HG03469 (cell line): ENCODE measurements around the gene CNTN1.

Source experiments
- ATAC-seq: cut with Tn5 transposase; IDR thresholded peaks from one replicate; pipeline ENCODE4 v1.9.1; 2021; ENCODE audit warnings: mild to moderate bottlenecking, moderate library complexity, moderate number of reproducible peaks; ENCODE audit not compliant: unreplicated experiment

Gene CNTN1

DNA sequence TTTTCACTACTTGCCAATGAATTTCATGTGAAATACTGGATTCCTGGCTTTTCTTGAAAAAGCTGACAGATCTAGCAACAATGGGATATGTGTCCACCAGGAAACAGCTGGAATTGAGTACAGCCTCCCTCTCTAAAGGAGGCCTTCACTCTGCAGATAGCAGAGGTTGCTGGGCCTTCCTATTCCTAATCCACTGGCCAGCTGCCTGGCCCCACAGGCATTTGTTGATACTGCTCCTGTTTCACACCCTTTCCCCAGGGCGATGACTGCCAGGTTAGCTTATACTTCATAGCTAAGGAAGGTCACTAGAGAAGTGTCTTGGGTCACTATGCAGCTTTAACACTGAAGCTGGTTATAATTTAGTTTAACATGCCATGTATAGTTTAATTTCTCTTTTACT lies 408.3 kb downstream of the CNTN1 start:
- ATAC-seq, result no peak

DNA sequence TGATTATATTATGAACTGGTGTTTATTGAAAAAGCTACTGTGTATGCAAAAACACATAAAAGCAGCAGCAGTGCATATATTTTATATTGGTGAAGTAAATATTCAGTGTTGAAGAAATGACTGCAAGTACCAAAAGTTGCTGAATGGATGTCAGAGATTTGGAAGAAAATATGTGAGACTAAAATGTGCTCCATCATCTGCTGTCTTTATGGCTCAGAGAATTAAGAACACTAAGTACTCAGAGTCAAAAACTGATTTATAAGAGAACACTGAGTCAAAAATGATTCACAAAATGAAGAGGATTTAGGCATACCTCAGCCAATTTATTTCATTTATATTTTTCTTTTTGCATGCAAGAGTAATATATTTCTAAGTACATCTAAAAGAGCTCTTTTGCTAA lies 409.6 kb downstream of the CNTN1 start:
- ATAC-seq, result no peak

DNA sequence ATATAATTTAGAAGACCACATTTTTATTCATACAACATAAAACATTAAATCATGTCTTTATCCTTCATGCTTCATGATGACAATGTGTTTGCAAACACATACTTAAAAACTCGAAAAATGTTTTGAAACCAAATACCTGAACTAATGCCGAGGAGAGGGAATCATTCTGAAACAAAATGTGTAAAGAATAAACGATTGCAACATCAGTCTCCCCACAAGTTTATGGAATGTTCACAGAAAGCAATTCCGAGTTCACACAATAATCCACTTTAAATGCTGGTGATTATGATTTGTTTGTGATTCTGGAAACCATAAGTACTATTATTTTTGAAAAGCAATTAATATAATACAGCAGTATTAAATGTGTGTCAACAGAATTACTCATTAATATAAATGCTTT lies 411.4 kb downstream of the CNTN1 start:
- no peak for ATAC-seq

- no peak for ATAC-seq
Measured at GRCh38 chr12:41106315-41106714, 414.1 kb downstream of the CNTN1 start.

- ATAC-seq, result no peak
Measured at GRCh38 chr12:41108032-41108431, 415.8 kb downstream of the CNTN1 start.

DNA sequence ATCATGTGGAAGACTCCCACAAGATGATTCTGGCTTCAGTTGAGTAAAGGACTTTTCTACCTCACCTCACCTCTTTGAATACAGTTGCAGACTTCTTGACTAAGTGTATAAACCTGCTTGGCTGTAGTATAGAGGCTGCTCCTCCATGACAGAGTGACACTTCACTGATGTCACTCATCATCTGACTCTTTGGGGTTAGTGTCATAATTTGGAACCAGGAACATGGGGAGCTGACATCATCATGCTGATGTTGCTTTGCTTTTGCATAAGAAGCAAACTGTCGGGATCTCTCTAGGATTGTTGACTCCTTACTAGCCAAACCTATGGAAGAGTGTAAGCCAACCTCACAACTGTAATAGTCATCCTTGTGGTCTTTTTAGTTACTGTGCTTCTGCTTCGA lies 420.7 kb downstream of the CNTN1 start:
- no peak for ATAC-seq

GRCh38 chr12:41120211-41120610 lies 428.0 kb downstream of the CNTN1 start:
- no peak for ATAC-seq

- no peak for ATAC-seq
Measured at GRCh38 chr12:41121374-41121773, 429.1 kb downstream of the CNTN1 start.
